ENCODE data around the gene PRMT7. TPM values are rescaled to one million over a fixed set of nuclear protein-coding genes. Genes with fewer than 3 reads are reported as not detected.

The PRMT7 gene
- total and polyA plus RNA-seq, 5 experiments from 2014 or later = 35.7 to 112 (median 49.9) TPM

DNA sequence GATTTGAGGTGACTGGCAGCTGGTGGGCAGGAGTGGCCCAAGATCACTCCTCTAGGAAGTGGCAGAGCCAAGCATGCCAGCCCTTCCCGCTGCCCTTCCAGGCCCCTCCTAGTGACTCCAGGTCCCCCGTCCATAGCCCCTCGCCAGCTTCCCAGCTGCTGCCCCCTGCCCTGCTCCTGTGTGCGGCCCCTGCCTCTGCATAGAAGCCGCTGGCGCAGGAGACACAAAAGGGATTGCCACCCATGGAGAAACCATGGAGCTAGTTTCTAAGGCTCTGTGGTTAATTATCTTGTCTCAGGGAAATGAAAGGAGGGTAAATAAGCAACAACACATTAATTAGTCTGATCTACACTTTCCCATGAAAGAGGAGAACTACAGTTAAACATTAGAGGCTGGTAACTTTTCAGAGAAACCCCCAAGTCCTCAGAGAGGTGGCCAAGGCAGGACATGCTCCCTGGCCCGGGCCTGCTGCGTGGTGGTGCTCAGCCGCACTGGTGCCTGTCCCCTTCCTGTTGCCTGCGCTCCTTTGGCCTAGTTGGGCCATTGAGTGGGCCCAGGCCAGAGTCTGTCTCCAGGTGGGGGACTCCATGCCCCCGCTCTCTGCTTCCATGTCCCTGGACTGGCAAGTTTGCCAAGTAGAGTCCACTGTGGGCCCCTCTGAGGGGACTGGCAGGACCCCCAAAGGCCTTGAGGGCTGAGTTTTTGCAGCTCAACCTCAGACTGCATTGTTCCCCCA lies 65.2 kb downstream of the PRMT7 start:
- H3K36me3 Mint-ChIP-seq = no peaks in the 10 kb centered on the region
- POLR2A ChIA-PET = interaction anchor here (0.5 to 1.2 kb wide), 2 partner anchors 95 to 229 kb away, joined by 3 to 4 read pairs; no protein-coding TSS in a partner anchor
- H3K27me3 Mint-ChIP-seq = no peaks in the 10 kb centered on the region
- no peak overlapping the region for H3K4me3 Mint-ChIP-seq
- DNase-seq (no peak), ATAC-seq (no peak)
- H3K4me1 Mint-ChIP-seq = peaks cover 3 to 29% (median 23%) of the 10 kb centered on the region in 4 donors
- no peak overlapping the region for H3K27ac Mint-ChIP-seq
- H3K9me3 Mint-ChIP-seq = no peaks in the 10 kb centered on the region

GRCh38 chr16:68376590-68376989 lies 65.8 kb downstream of the PRMT7 start:
- Mint-ChIP-seq H3K4me3 (no peak overlapping the region), H3K27me3 (no peaks in the 10 kb centered on the region), H3K27ac (no peak overlapping the region), H3K36me3 (no peaks in the 10 kb centered on the region), H3K4me1 (peaks cover 3 to 26% (median 20%) of the 10 kb centered on the region in 4 donors), H3K9me3 (no peaks in the 10 kb centered on the region)
- DNase-seq = no peak
- ATAC-seq = no peak
- POLR2A ChIA-PET = interaction anchor here (1.2 kb wide), 1 partner anchor 96 kb away, joined by 3 read pairs; no protein-coding TSS in a partner anchor

- H3K36me3 Mint-ChIP-seq = no peaks in the 10 kb centered on the region
- no peak overlapping the region for H3K4me3 Mint-ChIP-seq
- ATAC-seq (no peak), DNase-seq (no peak)
- POLR2A ChIA-PET = no interaction called here
- no peaks in the 10 kb centered on the region for H3K9me3 Mint-ChIP-seq
- peak overlapping the region in 1 of 10 donors; percentile 24 for H3K27ac Mint-ChIP-seq
- peaks cover 2 to 21% (median 19%) of the 10 kb centered on the region in 4 donors for H3K4me1 Mint-ChIP-seq
- no peaks in the 10 kb centered on the region for H3K27me3 Mint-ChIP-seq
Observed at GRCh38 chr16:68377221-68377620, 66.4 kb downstream of the PRMT7 start.

DNA sequence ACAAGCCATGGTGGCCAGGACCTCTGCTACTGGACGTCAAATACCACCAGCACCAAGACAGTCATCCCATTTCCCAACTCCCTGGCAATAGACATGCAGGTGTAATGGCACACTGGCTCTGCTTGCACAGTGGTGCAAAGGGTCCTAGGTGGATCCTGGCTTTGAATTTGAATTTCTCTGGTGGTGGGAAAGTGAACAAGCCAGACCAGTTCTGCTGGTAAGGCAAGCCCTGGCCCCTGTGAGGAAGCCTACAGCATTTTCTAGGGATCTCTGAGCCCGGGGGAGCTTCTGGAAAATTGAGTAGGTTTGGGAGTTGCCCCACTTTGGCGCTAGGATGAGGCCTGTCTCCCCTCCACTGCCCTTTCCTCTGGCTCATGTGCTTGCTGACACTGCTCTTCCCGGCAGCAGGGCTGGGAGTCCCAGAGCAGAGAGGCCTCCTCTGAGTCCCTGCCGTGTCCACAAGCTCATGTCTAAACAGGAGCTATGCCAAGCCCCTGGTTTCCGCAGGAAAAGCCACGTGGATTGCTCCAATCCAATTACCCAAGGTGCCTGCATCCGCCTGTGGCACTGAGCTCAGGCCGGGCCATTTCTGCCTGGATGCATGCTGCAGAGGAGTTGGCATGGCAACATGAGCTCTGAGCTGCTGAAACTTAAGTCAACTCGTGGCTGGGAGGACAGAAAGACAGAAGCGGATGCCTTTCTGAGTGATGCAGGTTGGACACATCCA lies 67.0 kb downstream of the PRMT7 start:
- H3K27me3 Mint-ChIP-seq = no peaks in the 10 kb centered on the region
- peak overlapping the region in 1 of 10 donors; percentile 24 for H3K27ac Mint-ChIP-seq
- peaks cover 2 to 20% (median 15%) of the 10 kb centered on the region in 4 donors for H3K4me1 Mint-ChIP-seq
- no peaks in the 10 kb centered on the region for H3K36me3 Mint-ChIP-seq
- H3K9me3 Mint-ChIP-seq = no peaks in the 10 kb centered on the region
- no peak overlapping the region for H3K4me3 Mint-ChIP-seq
- DNase-seq (no peak), ATAC-seq (no peak)
- POLR2A ChIA-PET = interaction anchor here (0.6 kb wide), 1 partner anchor 892 kb away, joined by 9 read pairs; no protein-coding TSS in a partner anchor

DNA sequence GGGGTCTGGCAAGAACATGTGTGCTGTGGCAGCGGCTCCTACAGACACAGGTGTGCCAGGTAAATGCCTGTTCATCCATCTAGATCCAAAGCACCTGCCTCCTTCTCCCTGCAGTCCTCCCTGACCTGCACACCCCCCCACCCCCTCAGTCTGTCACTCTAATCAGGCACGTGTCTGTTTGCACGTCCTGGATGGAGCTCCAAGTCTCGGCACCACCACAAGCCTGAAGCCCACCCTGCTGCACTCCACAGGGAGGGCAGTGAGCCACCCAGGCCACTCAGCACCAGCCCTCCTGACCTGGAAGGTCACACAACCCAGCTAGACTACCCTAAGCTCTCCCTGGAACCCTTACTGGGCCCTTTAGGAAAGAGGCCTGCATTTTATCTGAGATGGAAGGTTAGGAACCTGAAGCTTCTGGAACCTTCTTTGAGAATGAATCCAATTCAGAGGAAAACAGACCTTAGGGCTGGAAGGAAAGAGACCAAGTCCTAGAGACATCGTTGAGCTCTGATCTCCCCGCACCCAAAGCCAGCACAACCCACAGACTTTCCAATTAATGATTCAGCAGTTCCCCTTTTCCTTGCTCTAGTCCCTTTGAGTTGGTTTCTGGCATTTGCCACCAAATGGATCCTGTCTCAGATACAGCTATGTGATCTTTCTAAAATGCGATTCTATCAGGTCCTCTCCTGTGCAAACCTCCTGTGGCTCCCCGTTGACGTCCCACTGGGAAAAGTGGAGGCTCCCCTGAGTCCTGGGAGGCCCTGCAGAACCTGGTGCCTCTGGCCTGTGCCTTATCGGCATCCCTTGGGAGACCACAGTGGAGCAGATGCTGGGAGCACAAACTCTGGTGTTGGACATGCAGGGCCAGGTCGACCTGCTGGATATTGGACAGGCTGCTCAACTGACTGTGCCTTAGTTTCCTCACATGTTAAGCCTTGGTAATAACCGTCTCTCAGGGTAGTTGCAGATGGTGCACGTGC lies 67.9 kb downstream of the PRMT7 start:
- H3K36me3 Mint-ChIP-seq = no peaks in the 10 kb centered on the region
- DNase-seq = no peak
- POLR2A ChIA-PET = interaction anchor here (0.6 kb wide), 1 partner anchor 893 kb away, joined by 9 read pairs; no protein-coding TSS in a partner anchor
- peak overlapping the region in 1 of 10 donors; percentile 26 for H3K4me3 Mint-ChIP-seq
- peaks cover 2 to 25% (median 18%) of the 10 kb centered on the region in 4 donors for H3K4me1 Mint-ChIP-seq
- H3K27me3 Mint-ChIP-seq = no peaks in the 10 kb centered on the region
- no peaks in the 10 kb centered on the region for H3K9me3 Mint-ChIP-seq
- H3K27ac Mint-ChIP-seq = peak overlapping the region in 4 of 10 donors; percentile 22 to 29 (median 27)
- no peak for ATAC-seq

- Mint-ChIP-seq H3K4me3 (peak overlapping the region in 1 of 10 donors; percentile 26), H3K27me3 (no peaks in the 10 kb centered on the region), H3K27ac (peak overlapping the region in 6 of 10 donors; percentile 13 to 62 (median 28)), H3K9me3 (no peaks in the 10 kb centered on the region), H3K36me3 (no peaks in the 10 kb centered on the region), H3K4me1 (peaks cover 0 to 30% (median 20%) of the 10 kb centered on the region in 4 donors)
- POLR2A ChIA-PET = no interaction called here
- DNase-seq (peak in 1 of 10 donors; percentile 23), ATAC-seq (peak; percentile 30 to 67)
Observed at GRCh38 chr16:68379472-68380347, 68.9 kb downstream of the PRMT7 start.

DNA sequence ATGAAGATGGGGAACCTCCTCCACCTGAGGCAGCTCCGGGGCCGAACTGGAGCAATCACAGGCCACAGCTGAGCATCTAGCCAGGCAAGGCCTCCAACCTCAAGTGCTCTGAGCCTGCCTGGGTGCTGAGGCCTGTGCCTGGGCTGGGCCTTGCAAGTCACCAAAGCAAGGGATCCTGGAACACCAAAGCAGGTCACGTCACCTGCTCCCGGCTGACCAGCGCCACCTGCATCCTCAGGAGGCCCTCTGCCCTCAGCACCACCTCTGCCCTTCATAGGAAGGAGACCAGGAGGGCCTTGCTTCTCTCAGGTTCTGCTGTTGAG lies 69.5 kb downstream of the PRMT7 start:
- Mint-ChIP-seq H3K9me3 (no peaks in the 10 kb centered on the region), H3K36me3 (no peaks in the 10 kb centered on the region), H3K4me1 (peaks cover 0 to 36% (median 20%) of the 10 kb centered on the region in 4 donors), H3K27me3 (peaks cover 0 to 3% (median 0%) of the 10 kb centered on the region in 5 donors), H3K4me3 (no peak overlapping the region), H3K27ac (no peak overlapping the region)
- ATAC-seq = no peak
- DNase-seq = no peak
- POLR2A ChIA-PET = no interaction called here

GRCh38 chr16:68380676-68381362 lies 70.0 kb downstream of the PRMT7 start:
- DNase-seq (no peak), ATAC-seq (no peak)
- POLR2A ChIA-PET = interaction anchor here (0.8 kb wide), 1 partner anchor 10 kb away, joined by 4 read pairs; no protein-coding TSS in a partner anchor
- peaks cover 0 to 37% (median 20%) of the 10 kb centered on the region in 4 donors for H3K4me1 Mint-ChIP-seq
- no peaks in the 10 kb centered on the region for H3K36me3 Mint-ChIP-seq
- H3K27me3 Mint-ChIP-seq = peaks cover 0 to 9% (median 0%) of the 10 kb centered on the region in 5 donors
- H3K27ac Mint-ChIP-seq = no peak overlapping the region
- no peak overlapping the region for H3K4me3 Mint-ChIP-seq
- H3K9me3 Mint-ChIP-seq = no peaks in the 10 kb centered on the region

- POLR2A ChIA-PET = interaction anchor here (0.8 kb wide), 1 partner anchor 10 kb away, joined by 4 read pairs; no protein-coding TSS in a partner anchor
- Mint-ChIP-seq H3K4me3 (no peak overlapping the region), H3K9me3 (no peaks in the 10 kb centered on the region), H3K4me1 (peaks cover 0 to 37% (median 20%) of the 10 kb centered on the region in 4 donors), H3K27ac (no peak overlapping the region), H3K36me3 (no peaks in the 10 kb centered on the region), H3K27me3 (peaks cover 0 to 10% (median 0%) of the 10 kb centered on the region in 5 donors)
- DNase-seq = no peak
- ATAC-seq = no peak
Observed at GRCh38 chr16:68381363-68381724, 70.5 kb downstream of the PRMT7 start.

DNA sequence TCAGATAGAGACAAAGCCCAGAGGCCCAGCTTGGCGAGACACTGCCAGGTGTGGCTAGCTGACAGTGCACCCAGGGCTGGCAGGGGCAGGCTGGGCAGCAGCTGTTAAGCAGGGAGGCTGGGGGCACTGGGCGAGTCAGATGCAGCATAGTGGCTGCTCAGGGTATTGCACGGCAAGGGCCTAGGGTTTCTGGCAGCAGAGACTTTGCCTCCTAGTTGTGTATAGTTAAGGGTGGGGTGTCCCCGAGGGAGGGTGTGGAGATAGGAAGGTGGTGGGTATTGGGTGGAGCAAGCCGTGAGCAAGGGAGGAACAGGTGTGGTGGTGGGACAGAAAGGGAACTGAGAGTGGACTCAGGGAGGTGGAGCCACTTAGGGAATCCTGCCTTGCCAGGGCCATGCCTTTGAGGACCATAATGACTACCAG lies 71.5 kb downstream of the PRMT7 start:
- Mint-ChIP-seq H3K4me3 (no peak overlapping the region), H3K4me1 (peaks cover 0 to 37% (median 20%) of the 10 kb centered on the region in 4 donors), H3K9me3 (no peaks in the 10 kb centered on the region), H3K27me3 (peaks cover 0 to 10% (median 0%) of the 10 kb centered on the region in 5 donors), H3K27ac (peak overlapping the region in 1 of 10 donors; percentile 2), H3K36me3 (no peaks in the 10 kb centered on the region)
- POLR2A ChIA-PET = no interaction called here
- no peak for DNase-seq
- ATAC-seq = peak in 1 of 2 donors; percentile 57

DNA sequence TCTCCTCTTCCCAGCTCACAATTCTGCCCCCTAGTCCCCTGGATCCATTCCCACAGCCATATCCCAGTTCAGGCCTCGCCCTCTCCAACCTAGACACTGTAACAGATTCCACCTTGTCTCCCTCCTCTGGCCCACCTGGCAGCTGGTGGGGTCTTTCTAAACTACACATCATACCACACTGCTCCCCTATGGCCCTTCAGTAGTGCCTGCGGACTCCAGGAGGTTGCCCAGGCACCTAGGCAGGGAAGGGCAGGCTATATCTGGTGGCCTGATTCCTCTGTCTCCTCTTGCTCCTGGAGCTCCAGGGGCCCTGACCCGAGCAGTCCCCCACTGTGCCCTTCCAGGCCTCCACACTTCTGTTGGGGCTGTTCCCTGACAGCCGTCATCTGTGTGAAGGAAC lies 73.0 kb downstream of the PRMT7 start:
- H3K36me3 Mint-ChIP-seq = no peaks in the 10 kb centered on the region
- H3K4me3 Mint-ChIP-seq = no peak overlapping the region
- H3K27me3 Mint-ChIP-seq = peaks cover 0 to 10% (median 0%) of the 10 kb centered on the region in 5 donors
- H3K9me3 Mint-ChIP-seq = no peaks in the 10 kb centered on the region
- DNase-seq = peak in 1 of 10 donors; percentile 49
- POLR2A ChIA-PET = interaction anchor here (0.6 to 1.9 kb wide), 3 partner anchors 12 to 899 kb away, joined by 3 to 6 read pairs (median 3); no protein-coding TSS in a partner anchor
- H3K27ac Mint-ChIP-seq = peak overlapping the region in 1 of 10 donors; percentile 29
- no peak for ATAC-seq
- peaks cover 0 to 37% (median 17%) of the 10 kb centered on the region in 4 donors for H3K4me1 Mint-ChIP-seq

Measured in naive thymus-derived CD8-positive, alpha-beta T cell (primary cell).